Endothelial cell of umbilical vein (primary cell): ENCODE measurements around the gene RPL13.

Source experiments
- EZH2 ChIP-seq: IDR thresholded peaks from 2 replicates; pipeline ENCODE4 v1.6.1; 2012; ENCODE audit warnings: borderline replicate concordance, low read depth, mild to moderate bottlenecking, moderate library complexity, low read length, inconsistent platforms; ENCODE audit not compliant: severe bottlenecking
- FOS ChIP-seq: IDR thresholded peaks from 2 replicates; pipeline ENCODE4 v1.6.1; 2011; ENCODE audit warnings: mild to moderate bottlenecking, low read length, moderate library complexity, borderline replicate concordance; ENCODE audit not compliant: insufficient read depth
- GATA2 ChIP-seq: IDR thresholded peaks from 2 replicates; pipeline ENCODE4 v1.7.0; 2011; ENCODE audit warnings: low read depth, mild to moderate bottlenecking, moderate library complexity, mixed read lengths, low read length; ENCODE audit not compliant: insufficient read length, insufficient read depth
- JUN ChIP-seq: IDR thresholded peaks from 2 replicates; pipeline ENCODE4 v1.6.1; 2011; ENCODE audit warnings: borderline replicate concordance, low read depth; ENCODE audit not compliant: insufficient read length, insufficient read depth
- MAX ChIP-seq: IDR thresholded peaks from 2 replicates; pipeline ENCODE4 v1.6.1; 2011; ENCODE audit not compliant: insufficient read depth, insufficient read length
- MYC ChIP-seq: IDR thresholded peaks from one replicate; pipeline ENCODE4 v1.6.1; 2011; ENCODE audit warnings: mild to moderate bottlenecking, low read depth, low read length
- POLR2A ChIP-seq: IDR thresholded peaks from 2 replicates; pipeline ENCODE4 v1.6.1; 2012; ENCODE audit warnings: low read depth, mild to moderate bottlenecking, control low read depth, low read length
- POLR2AphosphoS5 ChIP-seq: IDR thresholded peaks from 2 replicates; pipeline ENCODE4 v1.6.1; 2012; ENCODE audit warnings: low read depth, mild to moderate bottlenecking, control low read depth, low read length, moderate library complexity; ENCODE audit not compliant: insufficient read depth
- TF ChIP-seq, protein P1 (sequence below), 2 donors: IDR thresholded peaks; 1 replicate in 1 of 2; 2 replicates in 1 of 2; pipeline ENCODE4 v1.5.1; 2011; ENCODE audit warnings: low read length in 2 of 2, mild to moderate bottlenecking in 2 of 2, moderate library complexity in 2 of 2, control low read depth in 1 of 2, inconsistent platforms in 1 of 2, low read depth in 1 of 2; ENCODE audit not compliant: insufficient read depth in 1 of 2; ENCODE audit errors: extremely low read depth in 1 of 2

DNA sequence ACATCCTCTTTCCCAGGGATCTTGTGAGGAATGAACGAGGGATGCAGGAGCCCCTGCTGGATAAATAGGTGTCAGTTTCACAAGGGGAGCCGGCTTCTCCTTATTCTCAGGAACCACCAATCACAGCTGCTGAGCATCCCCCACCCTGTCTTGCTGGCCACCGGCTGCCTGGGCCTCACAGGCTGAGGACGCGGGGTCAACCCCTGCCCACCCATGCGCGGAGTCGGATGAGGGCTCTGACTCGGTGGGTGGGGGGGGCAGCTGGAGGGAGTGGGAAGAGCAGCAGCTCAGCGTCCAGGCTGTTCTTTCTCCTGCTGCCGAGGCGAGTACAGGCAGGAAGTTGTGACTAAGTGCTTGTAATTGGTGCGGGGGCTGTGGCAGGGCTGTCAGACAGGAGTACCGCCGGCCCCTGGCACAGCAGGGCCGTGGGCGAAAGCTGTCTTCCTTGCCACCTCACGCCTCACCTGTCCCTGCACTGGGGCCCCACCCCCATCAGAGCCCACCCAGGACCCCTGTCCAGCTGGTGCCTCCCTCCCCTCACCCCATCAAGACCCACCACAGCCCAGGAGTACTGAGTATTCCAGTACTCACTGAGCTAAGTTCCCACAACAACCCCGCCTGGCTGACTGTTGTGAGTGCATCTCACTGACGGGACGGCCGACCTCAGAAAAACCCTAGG, 41.9 kb downstream of the RPL13 start:
- TF ChIP-seq, protein P1, sequence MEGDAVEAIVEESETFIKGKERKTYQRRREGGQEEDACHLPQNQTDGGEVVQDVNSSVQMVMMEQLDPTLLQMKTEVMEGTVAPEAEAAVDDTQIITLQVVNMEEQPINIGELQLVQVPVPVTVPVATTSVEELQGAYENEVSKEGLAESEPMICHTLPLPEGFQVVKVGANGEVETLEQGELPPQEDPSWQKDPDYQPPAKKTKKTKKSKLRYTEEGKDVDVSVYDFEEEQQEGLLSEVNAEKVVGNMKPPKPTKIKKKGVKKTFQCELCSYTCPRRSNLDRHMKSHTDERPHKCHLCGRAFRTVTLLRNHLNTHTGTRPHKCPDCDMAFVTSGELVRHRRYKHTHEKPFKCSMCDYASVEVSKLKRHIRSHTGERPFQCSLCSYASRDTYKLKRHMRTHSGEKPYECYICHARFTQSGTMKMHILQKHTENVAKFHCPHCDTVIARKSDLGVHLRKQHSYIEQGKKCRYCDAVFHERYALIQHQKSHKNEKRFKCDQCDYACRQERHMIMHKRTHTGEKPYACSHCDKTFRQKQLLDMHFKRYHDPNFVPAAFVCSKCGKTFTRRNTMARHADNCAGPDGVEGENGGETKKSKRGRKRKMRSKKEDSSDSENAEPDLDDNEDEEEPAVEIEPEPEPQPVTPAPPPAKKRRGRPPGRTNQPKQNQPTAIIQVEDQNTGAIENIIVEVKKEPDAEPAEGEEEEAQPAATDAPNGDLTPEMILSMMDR (IDR thresholded peaks at IDR 0.05; ENCODE audit: extremely low read depth in 1 of 2, insufficient read depth in 1 of 2, low read depth in 1 of 2, low read length in 2 of 2) = no peak
- TF ChIP-seq POLR2A (no peak), POLR2AphosphoS5 (peak; percentile 48), EZH2 (no peak), MAX (no peak), MYC (no peak), JUN (peak; percentile 27), GATA2 (no peak), FOS (peak; percentile 66)
